ENCODE measurements around the gene UGT3A1. TPM values are rescaled to one million over a fixed set of nuclear protein-coding genes. Genes with fewer than 3 reads are reported as not detected.
"Not testable (repeated sequence)": the region's sequence is repeated elsewhere in the genome, so short reads cannot be mapped to it uniquely, and the experiment has no call there.

Gene UGT3A1
- total RNA-seq, 1 donor from 2014 or later, result not detected

DNA sequence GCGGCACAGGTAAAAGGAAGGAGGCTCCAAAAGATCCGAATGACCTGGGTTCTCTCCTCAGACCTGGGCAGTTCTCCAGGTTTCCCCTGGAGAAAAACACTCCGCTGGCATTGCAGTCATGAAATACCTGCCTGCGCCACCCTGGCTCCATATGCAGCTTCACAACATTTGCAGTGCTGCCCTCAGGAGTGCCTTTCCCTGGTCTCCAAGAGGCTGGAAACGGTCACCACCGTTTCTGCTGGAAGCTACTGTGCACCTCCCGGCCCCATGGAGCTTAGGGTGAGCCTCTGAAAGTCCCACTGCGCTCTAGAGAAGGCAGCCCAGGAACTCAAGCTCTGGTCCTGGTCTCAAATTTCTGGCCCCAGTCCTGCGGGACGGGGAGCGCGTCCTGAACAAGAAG, 670 bp downstream of the UGT3A1 start:
- intact Hi-C loops (cut with micrococcal nuclease), result no loop called here

- intact Hi-C loops (cut with micrococcal nuclease), result no loop called here
Observed at GRCh38 chr5:35988529-35988928, 2.7 kb downstream of the UGT3A1 start.

GRCh38 chr5:35987776-35988175, 3.4 kb downstream of the UGT3A1 start:
- intact Hi-C loops (cut with micrococcal nuclease), result no loop called here

DNA sequence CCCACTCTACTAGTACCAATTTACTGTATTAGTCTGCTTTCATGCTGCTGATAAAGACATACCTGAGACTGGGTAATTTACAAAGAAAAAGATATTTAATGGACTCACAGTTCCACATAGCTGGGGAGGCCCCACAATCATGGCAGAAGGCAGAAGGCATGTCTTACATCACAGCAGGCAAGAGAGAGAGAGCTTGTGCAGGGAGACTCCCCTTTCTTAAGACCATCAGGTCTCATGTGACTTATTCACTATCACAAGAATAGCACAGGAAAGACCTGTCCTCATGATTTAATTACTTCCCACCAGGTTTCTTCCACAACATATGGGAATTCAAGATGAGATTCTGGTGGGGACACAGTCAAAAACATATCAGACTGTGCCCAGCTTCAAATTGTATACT, 11.5 kb downstream of the UGT3A1 start:
- intact Hi-C loops (cut with micrococcal nuclease), result no loop called here

DNA sequence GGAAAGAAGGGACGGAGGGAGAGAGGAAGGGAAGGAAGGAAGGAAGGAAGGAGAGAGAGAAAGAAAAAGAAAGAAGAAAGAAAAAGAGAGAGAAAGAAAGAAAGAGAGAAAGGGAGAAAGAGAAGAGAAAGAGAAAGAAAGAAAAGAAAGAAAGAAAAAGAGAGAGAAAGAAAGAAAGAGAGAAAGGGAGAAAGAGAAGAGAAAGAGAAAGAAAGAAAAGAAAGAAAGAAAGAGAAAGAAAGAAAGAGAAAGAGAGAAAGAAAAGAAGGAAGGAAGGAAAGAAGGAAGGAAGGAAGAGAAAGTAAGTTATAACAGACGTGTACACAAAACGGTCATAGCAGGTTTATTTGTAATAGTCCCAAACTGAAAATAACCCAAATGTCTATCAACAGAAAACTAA, 14.3 kb downstream of the UGT3A1 start:
- intact Hi-C loops (cut with micrococcal nuclease), result not testable (repeated sequence)

DNA sequence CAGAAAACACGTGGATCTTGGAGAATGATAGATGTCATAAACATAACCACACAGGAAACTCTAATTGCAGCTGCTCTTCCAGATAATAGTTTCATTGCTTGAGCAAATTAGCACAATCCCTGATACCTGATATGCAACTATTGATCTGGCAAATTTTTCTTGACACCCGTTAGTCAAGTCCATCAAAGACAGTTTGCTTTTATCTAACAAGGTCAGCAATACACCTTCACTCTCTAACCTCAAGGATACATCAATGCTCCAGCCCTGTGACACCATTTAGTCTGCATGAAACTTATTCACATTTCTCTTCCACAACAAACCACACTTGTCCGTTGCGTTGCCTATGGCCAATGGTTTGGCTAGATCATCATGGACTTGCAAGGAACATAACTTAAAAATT, 16.6 kb downstream of the UGT3A1 start:
- intact Hi-C loops (cut with micrococcal nuclease), result no loop called here

DNA sequence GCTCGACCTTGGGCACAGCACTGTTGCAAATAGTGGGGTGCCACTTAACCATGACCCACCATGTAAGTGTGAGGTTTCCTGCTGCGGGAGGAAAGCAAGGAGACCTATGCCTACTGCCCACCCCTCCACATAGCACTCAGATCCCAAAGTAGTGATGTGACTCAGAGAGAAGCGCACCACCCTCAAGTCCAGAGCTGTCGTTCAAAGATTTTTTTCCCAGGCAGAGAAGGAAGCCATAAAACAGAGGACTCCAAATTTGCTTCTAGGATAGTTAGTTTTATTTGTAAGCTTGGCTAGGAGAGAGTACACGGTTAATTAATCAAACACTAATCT, 19.3 kb downstream of the UGT3A1 start:
- intact Hi-C loops (cut with micrococcal nuclease), result no loop called here

DNA sequence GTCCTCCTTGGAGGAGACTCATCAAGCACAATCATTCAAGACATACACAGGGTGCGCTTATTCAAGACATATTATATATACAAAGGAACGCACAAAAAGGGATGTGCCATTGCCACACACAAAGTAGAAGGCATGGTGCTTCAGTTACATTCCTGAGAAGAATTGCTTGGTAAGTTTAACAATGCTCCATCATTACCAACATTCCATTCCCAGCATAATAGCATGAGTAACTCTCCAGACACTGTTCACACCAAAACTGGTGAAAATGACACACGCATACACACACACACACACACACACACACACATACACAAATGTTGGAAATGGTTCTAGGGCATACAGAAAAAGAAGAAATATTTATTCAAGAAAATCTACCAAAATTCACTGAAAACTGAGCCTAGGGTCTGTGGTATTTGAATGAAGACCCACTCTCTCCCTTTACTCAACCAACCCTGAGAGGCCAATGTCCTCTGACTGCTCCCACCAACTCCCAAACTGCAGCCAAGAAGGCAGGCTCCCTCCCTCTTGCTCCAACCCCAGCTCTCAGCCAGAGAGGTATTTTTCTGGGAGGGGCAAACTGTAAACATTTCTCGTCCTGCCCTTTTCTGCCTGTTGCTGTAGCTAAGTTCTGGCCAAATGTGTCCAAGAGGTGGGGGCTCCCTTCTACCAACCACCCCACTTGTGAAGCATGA, 19.9 kb downstream of the UGT3A1 start:
- intact Hi-C loops (cut with micrococcal nuclease), result no loop called here

DNA sequence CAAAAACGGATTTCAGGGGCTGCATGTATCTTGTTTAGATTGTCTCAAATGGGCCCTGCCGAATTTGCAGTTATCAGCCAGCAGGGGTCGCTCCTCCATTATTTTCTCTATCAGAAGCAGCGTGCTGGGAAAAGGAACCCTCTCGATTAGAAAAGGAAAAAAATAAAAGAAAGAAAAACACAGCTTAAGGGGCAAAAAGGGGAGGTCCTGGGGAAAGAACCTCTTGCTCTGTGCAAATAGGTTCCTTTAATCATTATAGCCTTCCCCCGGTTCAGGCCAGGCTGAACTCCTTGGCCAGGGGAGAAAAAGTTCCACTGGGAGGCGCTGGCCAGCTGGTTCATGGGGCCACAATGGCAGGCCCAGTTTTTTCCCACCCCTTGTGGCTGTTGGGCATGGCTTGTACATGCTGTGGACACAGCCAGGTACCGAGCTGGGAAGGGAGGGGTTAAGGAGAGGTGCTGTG, 27.8 kb downstream of the UGT3A1 start:
- intact Hi-C loops (cut with micrococcal nuclease), result no loop called here

DNA sequence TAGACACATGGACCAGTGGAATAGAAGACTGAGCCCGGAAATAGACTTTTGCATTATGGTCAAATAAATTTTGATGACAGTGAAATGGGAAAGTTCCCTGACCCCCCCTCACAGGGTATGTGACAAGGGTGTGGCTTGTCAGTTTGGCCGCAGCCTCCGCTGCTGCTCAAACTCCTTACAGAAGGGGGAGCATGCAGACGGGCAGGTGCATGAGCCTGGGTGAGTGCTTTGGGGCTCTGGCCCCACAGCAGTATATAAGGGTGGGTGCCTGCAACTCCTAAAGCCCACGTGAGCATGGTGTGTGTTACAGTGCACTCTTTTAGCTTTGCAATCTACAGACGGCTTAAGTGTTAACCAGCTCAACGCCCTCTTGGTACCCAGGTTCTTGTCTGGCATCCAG, 30.9 kb downstream of the UGT3A1 start:
- intact Hi-C loops (cut with micrococcal nuclease), result no loop called here

DNA sequence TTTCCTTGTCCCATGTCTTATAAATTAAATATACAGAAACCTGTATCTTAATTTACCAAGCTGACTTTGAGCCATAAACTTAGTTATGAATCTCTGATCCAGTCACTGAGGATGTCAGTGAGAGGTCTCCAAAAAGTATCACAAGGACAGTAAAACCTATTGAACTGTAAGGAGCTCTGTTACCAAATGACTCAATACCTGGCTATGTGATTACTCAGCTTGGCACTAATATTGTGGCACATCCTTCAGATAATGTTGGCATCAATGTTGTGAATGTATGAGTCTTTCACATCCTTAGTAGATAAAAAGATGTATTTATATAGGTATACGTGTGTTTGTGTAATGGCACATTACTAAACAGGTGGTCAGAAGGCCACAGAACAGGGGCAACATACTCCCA, 34.8 kb downstream of the UGT3A1 start:
- intact Hi-C loops (cut with micrococcal nuclease), result no loop called here

GRCh38 chr5:35954175-35954574, 37.0 kb downstream of the UGT3A1 start:
- intact Hi-C loops (cut with micrococcal nuclease), result no loop called here

DNA sequence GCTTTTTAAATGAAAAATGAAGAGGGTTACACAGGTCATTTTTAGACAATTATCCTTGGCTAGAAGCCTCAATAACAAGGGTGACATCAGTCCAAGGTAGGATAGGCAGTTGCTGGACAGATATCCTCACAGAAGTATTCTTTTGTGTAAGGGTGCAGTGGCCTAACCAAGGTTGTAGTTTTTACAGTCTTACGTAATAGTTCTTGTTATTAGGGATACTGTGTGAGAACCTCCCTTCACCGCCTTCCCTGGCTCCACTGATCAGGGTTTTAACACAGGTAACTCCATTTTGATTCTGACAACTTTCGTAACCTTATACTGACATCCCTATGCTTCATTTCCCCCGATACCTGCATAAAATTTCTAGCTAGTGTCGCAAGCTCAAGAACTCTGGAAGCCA, 44.1 kb downstream of the UGT3A1 start:
- intact Hi-C loops (cut with micrococcal nuclease), result no loop called here

DNA sequence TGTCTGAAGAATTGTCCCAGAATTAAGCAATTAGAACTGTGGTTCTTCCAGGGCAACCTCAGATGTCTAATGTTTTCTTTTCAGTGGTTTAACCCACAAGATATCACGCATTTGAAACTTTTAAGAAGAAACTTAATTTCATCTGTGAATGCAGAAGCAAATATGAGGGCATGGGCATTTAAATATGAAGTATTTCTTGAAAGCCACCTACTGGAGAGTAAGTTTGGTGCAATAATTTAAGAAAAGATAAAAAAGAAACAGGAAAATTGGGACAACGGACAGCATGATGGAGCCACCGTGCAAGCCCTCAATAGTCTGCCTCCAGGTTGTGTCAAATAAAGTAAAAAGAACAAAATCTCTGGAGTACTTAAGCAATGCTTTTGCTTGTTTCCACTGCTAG, 51.6 kb downstream of the UGT3A1 start:
- intact Hi-C loops (cut with micrococcal nuclease), result no loop called here

- intact Hi-C loops (cut with micrococcal nuclease), result no loop called here
Observed at GRCh38 chr5:35938568-35939227, 52.5 kb downstream of the UGT3A1 start, which contains the start of gene CAPSL. Gene CAPSL, minus strand, starts transcription at chr5:35938622. Its CDS starts 17,502 bp downstream, at chr5:35921120.

GRCh38 chr5:35926389-35927051, 64.7 kb downstream of the UGT3A1 start:
- intact Hi-C loops (cut with micrococcal nuclease), result loop anchor here (1.0 to 5.0 kb wide), 3 partner anchors 254 to 309 kb away; partner anchors contain the start of gene SPEF2

DNA sequence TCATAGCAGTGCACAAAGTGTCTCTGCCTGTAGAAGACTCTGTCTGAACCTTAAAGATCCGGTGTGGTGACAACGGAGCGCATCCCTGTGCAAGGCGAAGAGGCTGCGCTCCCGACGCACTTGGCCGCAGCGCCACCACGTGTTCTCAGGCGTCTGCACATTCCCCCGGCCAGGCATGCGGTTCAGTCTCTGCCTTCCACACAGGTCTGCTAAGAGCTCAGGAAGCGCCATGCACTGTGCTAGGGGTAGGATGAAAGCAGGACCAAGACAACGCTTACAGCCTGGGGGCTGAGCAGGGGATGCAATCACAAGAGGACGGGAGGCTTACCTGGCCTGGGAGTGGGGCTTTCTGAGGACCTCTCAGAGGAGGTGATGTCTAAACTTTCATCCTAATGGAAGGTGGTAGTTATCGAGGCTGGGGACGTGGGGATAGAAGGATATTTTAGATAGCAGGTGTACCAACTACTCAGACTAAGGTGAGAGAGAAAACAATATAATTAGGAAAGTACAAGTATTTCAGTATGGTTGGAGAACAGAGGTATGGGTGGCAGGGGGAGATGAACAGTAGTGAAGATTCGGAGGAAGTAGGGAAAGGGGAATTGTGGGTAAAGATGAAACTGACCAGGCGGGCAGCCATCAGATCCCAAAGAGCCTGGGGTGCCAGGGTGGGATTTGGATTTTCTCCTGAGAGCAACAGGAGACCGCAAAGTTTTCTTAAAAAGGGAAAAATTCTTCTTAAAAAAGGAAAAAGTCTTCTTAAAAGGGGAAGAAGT, 66.1 kb downstream of the UGT3A1 start:
- intact Hi-C loops (cut with micrococcal nuclease), result loop anchor here (1.0 to 5.0 kb wide), 4 partner anchors 22 to 253 kb away; no protein-coding TSS in a partner anchor

DNA sequence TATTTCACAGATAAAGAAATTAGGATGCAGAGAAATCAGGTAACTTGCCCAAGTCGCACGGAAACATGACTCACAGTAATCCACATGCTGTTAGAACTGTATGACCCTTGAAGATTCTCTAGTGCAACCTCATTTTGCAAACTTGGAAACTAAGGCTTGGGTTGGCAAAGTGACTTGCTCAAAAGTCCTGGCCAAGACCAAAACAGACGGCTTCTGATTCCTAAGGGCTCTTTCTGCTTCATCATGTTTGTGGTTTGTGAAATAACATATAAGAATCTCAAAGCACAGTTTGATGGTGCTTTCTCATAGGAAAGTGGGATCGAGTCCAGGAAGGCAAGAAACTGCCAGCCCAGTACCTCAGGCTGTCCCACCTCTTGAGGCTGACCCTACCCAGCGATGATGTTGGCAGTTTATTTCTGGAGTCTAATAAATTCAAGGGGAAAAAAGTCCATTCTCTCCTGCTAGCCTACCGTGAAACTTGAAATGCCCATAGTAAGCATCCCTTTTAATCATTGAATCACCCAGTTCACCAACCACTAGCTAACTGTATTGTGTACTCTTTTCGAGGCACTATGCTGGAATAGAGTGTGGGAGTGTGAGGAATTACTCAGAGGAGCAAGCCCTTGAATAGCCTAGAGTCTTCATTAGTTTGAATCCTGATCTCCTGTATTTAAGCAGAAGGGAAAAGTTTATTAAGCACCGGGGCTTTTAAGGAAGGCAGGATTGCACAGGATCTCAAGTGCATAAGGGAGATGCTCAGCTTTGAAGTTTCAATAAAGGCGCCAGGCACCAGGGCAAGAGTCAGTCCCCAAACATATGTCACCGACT, 66.9 kb downstream of the UGT3A1 start:
- intact Hi-C loops (cut with micrococcal nuclease), result loop anchor here (2.0 kb wide), 1 partner anchor 22 kb away; no protein-coding TSS in a partner anchor

DNA sequence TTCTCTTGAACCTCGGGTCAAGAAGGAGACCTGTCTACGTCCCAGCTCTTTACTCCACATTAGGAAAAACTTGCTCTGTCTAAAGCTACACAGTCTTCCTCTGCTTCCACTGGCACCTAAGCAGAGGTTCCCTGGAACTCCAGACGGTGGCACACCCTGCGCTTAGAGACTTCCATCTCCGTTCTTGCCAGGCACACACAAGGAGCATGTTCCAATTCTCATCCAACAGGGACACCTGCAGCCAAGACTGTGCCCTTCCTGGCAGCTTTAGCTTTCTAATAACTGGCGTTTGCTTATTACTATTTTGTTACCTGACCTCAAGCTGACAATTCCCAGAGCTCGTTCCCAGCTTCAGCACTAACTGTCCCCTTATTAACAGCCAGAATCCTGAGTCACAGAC, 68.7 kb downstream of the UGT3A1 start:
- intact Hi-C loops (cut with micrococcal nuclease), result no loop called here

DNA sequence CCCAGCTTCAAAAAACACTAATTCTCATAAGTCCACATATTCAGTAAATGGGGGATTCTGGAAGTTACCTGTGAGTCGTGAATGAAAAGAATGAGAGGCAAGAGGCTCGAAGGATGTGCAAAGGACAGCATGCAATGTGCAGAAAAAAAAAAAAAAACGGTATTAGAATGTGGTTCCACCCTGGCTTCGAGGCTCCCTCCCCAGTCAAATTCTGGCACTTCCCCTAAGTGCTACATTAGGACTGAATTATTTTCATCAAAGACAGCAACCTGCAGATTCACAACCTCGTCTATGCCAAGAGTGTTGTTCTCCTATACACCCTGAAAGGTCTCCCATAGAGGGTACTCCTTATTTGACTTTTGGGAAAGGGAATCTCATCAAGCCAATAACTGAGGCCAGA, 69.3 kb downstream of the UGT3A1 start:
- intact Hi-C loops (cut with micrococcal nuclease), result no loop called here

DNA sequence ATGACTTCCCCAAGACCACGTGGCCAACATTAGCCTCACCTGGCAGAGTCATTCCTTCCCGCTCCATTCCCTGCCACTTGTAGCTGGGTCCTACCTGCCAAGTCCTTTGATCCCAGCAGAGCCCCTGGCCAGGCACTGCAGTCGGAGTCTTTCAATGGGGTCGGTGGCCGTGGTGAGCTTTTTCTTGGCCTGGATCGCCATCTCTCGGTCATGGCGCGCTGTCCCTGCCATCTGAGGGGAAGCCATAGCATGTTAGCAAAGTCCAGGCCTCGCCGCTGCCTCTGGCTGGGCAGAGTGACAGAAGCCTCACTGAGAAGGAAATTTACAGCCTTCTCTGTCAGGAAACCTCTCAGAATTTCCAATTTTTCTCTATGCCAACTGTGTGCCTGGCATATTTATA, 70.3 kb downstream of the UGT3A1 start:
- intact Hi-C loops (cut with micrococcal nuclease), result no loop called here
